Right lobe of liver (tissue), 4 donors: ENCODE results near the gene SNTB2.

Experiments used
- POLR2A ChIP-seq: fragments of 450-650 bp; IDR thresholded peaks from one replicate; pipeline ENCODE4 v1.6.1; 2017; ENCODE audit warnings: antibody characterized with exemption, mild to moderate bottlenecking
- TF ChIP-seq, protein P1 (sequence below), 4 donors: fragments of 200-600 bp in 3 of 4; fragments of 450-650 bp in 1 of 4; IDR thresholded peaks; one replicate each; pipeline versions ENCODE4 v1.5.1 to v1.8.0; 2016 to 2022; ENCODE audit warnings: antibody characterized with exemption in 4 of 4, mild to moderate bottlenecking in 2 of 4
- donor health status: DM: no; HTN: no; CAD: no.
- donor health status: DM: no; HTN: no; CAD: no.
- donor health status: DM: no; HTN: yes; CAD: no.

DNA sequence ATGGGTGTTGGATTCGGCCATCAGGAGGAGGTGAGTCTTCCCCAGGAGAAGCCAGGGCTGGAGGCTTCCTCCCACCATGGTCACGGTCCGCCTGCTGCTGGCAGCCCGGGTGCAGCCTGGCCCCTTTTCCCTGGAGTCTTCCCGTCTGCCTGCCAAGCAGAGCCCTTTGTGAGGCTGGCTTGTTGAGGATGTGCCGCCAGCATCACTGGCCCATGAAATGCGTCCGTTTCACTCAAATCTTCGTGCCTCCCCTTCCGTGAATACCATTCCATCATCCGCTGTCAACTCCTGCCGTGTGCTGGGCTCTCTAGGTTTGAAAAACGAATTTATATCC, 133.7 kb downstream of the SNTB2 start:
- no peak for TF ChIP-seq POLR2A
- TF ChIP-seq, protein P1, sequence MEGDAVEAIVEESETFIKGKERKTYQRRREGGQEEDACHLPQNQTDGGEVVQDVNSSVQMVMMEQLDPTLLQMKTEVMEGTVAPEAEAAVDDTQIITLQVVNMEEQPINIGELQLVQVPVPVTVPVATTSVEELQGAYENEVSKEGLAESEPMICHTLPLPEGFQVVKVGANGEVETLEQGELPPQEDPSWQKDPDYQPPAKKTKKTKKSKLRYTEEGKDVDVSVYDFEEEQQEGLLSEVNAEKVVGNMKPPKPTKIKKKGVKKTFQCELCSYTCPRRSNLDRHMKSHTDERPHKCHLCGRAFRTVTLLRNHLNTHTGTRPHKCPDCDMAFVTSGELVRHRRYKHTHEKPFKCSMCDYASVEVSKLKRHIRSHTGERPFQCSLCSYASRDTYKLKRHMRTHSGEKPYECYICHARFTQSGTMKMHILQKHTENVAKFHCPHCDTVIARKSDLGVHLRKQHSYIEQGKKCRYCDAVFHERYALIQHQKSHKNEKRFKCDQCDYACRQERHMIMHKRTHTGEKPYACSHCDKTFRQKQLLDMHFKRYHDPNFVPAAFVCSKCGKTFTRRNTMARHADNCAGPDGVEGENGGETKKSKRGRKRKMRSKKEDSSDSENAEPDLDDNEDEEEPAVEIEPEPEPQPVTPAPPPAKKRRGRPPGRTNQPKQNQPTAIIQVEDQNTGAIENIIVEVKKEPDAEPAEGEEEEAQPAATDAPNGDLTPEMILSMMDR (IDR thresholded peaks at IDR 0.05) = no peak
